Endothelial cell of hepatic sinusoid (primary cell): ENCODE data around the gene ZNF593.

ENCODE experiments used
- in situ Hi-C: cut with HindIII; loops from 2 replicates; pipeline ENCODE4 v1.10.0; 2017; ENCODE audit warnings: low sequenced_read_pairs

The ZNF593 gene

GRCh38 chr1:26168410-26169197 is 1.1 kb upstream of the ZNF593 start, which contains the start of gene C1orf232:
Gene C1orf232, minus strand, starts transcription at chr1:26168963. Its CDS starts 464 bp downstream, at chr1:26168499.
- in situ Hi-C loops, result loop anchor here (5.0 kb wide), 3 partner anchors 59 to 96 kb away; no protein-coding TSS in a partner anchor

GRCh38 chr1:26169198-26169554 is 532 bp upstream of the ZNF593 start:
- in situ Hi-C loops, result loop anchor here (5.0 kb wide), 3 partner anchors 58 to 97 kb away; no protein-coding TSS in a partner anchor

GRCh38 chr1:26170472-26170821 is 739 bp downstream of the ZNF593 start:
- in situ Hi-C loops, result no loop called here

- in situ Hi-C loops, result no loop called here
Observed at GRCh38 chr1:26171084-26172072, 1.7 kb downstream of the ZNF593 start, which contains the start of gene ZNF593OS. Gene ZNF593OS, minus strand, starts transcription at chr1:26171832. Its CDS starts 171 bp downstream, at chr1:26171661.

- in situ Hi-C loops, result no loop called here
Observed at GRCh38 chr1:26175346-26175745, 5.6 kb downstream of the ZNF593 start.

GRCh38 chr1:26177182-26177684 is 7.5 kb downstream of the ZNF593 start, which contains the start of gene CNKSR1:
Gene CNKSR1, plus strand, starts transcription at chr1:26177491. Its CDS starts 57 bp downstream, at chr1:26177548.
- in situ Hi-C loops, result no loop called here

- in situ Hi-C loops, result no loop called here
Observed at GRCh38 chr1:26180010-26180506, 10.3 kb downstream of the ZNF593 start.

GRCh38 chr1:26181586-26182382 is 12.1 kb downstream of the ZNF593 start:
- in situ Hi-C loops, result no loop called here

GRCh38 chr1:26182383-26182696 is 12.6 kb downstream of the ZNF593 start:
- in situ Hi-C loops, result no loop called here

GRCh38 chr1:26184086-26184485 is 14.4 kb downstream of the ZNF593 start:
- in situ Hi-C loops, result no loop called here

- in situ Hi-C loops, result no loop called here
Observed at GRCh38 chr1:26184883-26185282, 15.2 kb downstream of the ZNF593 start.

GRCh38 chr1:26187882-26188281 is 18.2 kb downstream of the ZNF593 start:
- in situ Hi-C loops, result no loop called here

GRCh38 chr1:26188477-26188876 is 18.8 kb downstream of the ZNF593 start:
- in situ Hi-C loops, result no loop called here

GRCh38 chr1:26189331-26189730 is 19.6 kb downstream of the ZNF593 start:
- in situ Hi-C loops, result no loop called here

GRCh38 chr1:26189751-26190275 is 20.1 kb downstream of the ZNF593 start:
- in situ Hi-C loops, result no loop called here

- in situ Hi-C loops, result no loop called here
Observed at GRCh38 chr1:26190373-26190987, 20.8 kb downstream of the ZNF593 start, which contains the start of gene CATSPER4. Gene CATSPER4, plus strand, starts transcription at chr1:26190602. Its CDS starts 26 bp downstream, at chr1:26190628.

GRCh38 chr1:26191739-26192138 is 22.0 kb downstream of the ZNF593 start:
- in situ Hi-C loops, result no loop called here

- in situ Hi-C loops, result no loop called here
Observed at GRCh38 chr1:26195805-26196204, 26.1 kb downstream of the ZNF593 start.

- in situ Hi-C loops, result no loop called here
Observed at GRCh38 chr1:26197301-26197700, 27.6 kb downstream of the ZNF593 start.
